COLO668 (cell line): ENCODE results near the gene BTF3L4.

Source experiments
- DNase-seq: peaks from one replicate; lab custom pipeline; 2025; ENCODE audit not compliant: unreplicated experiment; lab: John Stamatoyannopoulos, UW

Gene BTF3L4

GRCh38 chr1:52122384-52122783, 66.3 kb downstream of the BTF3L4 start:
- DNase-seq: no peak

GRCh38 chr1:52123622-52124021, 67.5 kb downstream of the BTF3L4 start:
- no peak for DNase-seq

GRCh38 chr1:52125736-52126359, 69.8 kb downstream of the BTF3L4 start:
- no peak for DNase-seq

GRCh38 chr1:52127181-52128180, 71.4 kb downstream of the BTF3L4 start:
- peak; percentile 60 for DNase-seq

GRCh38 chr1:52139817-52140540, 83.9 kb downstream of the BTF3L4 start:
- no peak for DNase-seq
